Daoy (cell line): ENCODE measurements around the gene RSPRY1. TPM values are rescaled to one million over a fixed set of nuclear protein-coding genes. Genes with fewer than 3 reads are reported as not detected.
A peak's percentile ranks its signal among the peaks of the same experiment; 100 is the strongest.
"Not testable (repeated sequence)": the region's sequence is repeated elsewhere in the genome, so short reads cannot be mapped to it uniquely, and the experiment has no call there.

Experiments
- DNase-seq: peaks from one replicate; pipeline ENCODE4 v3.0.0-alpha.2; 2015; ENCODE audit warnings: low read depth
- total RNA-seq: library from RNA; depleted of rRNA; stranded (reverse); fragments of >200 nt; shearing (Covaris generic); gene quantifications from 2 replicates; pipeline ENCODE4 v1.2.3, GENCODE V29; 2014

The RSPRY1 gene
- total RNA-seq, 1 experiment from 2014 or later: 32.2 TPM

GRCh38 chr16:57186872-57187854 is 1.0 kb downstream of the RSPRY1 start:
- peak; percentile 25 for DNase-seq

- not testable (repeated sequence) for DNase-seq
Measured at GRCh38 chr16:57187902-57188710, 2.0 kb downstream of the RSPRY1 start.

- no peak for DNase-seq
Measured at GRCh38 chr16:57188711-57189002, 2.5 kb downstream of the RSPRY1 start.

GRCh38 chr16:57189527-57189926 is 3.4 kb downstream of the RSPRY1 start:
- not testable (repeated sequence) for DNase-seq

GRCh38 chr16:57190136-57190535 is 4.0 kb downstream of the RSPRY1 start:
- no peak for DNase-seq

- DNase-seq: peak; percentile 35
Measured at GRCh38 chr16:57191056-57191571, 5.0 kb downstream of the RSPRY1 start.

GRCh38 chr16:57192146-57192545 is 6.0 kb downstream of the RSPRY1 start:
- no peak for DNase-seq

GRCh38 chr16:57192720-57193486 is 6.8 kb downstream of the RSPRY1 start:
- no peak for DNase-seq

GRCh38 chr16:57194512-57194911 is 8.4 kb downstream of the RSPRY1 start:
- DNase-seq: peak; percentile 82

GRCh38 chr16:57196286-57196685 is 10.2 kb downstream of the RSPRY1 start:
- DNase-seq: no peak

- DNase-seq: no peak
Measured at GRCh38 chr16:57196753-57197152, 10.6 kb downstream of the RSPRY1 start.

GRCh38 chr16:57200321-57200720 is 14.2 kb downstream of the RSPRY1 start:
- DNase-seq: not testable (repeated sequence)

GRCh38 chr16:57200926-57201325 is 14.8 kb downstream of the RSPRY1 start:
- DNase-seq: not testable (repeated sequence)

GRCh38 chr16:57202095-57202886 is 16.2 kb downstream of the RSPRY1 start:
- no peak for DNase-seq

- no peak for DNase-seq
Measured at GRCh38 chr16:57203451-57203850, 17.3 kb downstream of the RSPRY1 start.

GRCh38 chr16:57204675-57205074 is 18.5 kb downstream of the RSPRY1 start:
- DNase-seq: no peak

- no peak for DNase-seq
Measured at GRCh38 chr16:57208926-57209325, 22.8 kb downstream of the RSPRY1 start.

- DNase-seq: no peak
Measured at GRCh38 chr16:57209780-57210179, 23.7 kb downstream of the RSPRY1 start.

GRCh38 chr16:57213462-57213861 is 27.3 kb downstream of the RSPRY1 start:
- DNase-seq: no peak

GRCh38 chr16:57216968-57217367 is 30.8 kb downstream of the RSPRY1 start:
- no peak for DNase-seq

- no peak for DNase-seq
Measured at GRCh38 chr16:57223057-57223456, 36.9 kb downstream of the RSPRY1 start.
